H1 (cell line): ENCODE results near the gene C18orf63. TPM values are rescaled to one million over a fixed set of nuclear protein-coding genes. Genes with fewer than 3 reads are reported as not detected.

Source experiments
- CTCF ChIA-PET: fragments of 300-600 bp; sonication (Branson Sonifier 250); formaldehyde crosslinking; loops from one replicate; lab custom pipeline; 2021; ENCODE audit not compliant: partially characterized antibody; lab: Charles Lee
- POLR2A ChIA-PET: fragments of 300-600 bp; sonication (Branson Sonifier 250); formaldehyde crosslinking; loops from one replicate; lab custom pipeline; 2021; ENCODE audit warnings: inconsistent platforms; ENCODE audit not compliant: partially characterized antibody; lab: Charles Lee
- DNase-seq, 2 experiments: peaks; one replicate each; pipeline versions ENCODE4 v3.0.0 to v3.0.0-alpha.2; 2010 to 2022; ENCODE audit warnings: low spot score in 2 of 2, low read depth in 1 of 2, mixed read lengths in 1 of 2
- FAIRE-seq: peaks from 2 replicates; lab custom pipeline; 2011; peaks lifted over from hg19 to GRCh38; lab: Jason Lieb, UNC
- H2AFZ ChIP-seq: 2 replicates; pipeline ENCODE4 v1.8.1; 2012; ENCODE audit warnings: low read length, inconsistent platforms
- H2AK5ac ChIP-seq: 2 replicates; pipeline ENCODE4 v1.6.1; 2013; ENCODE audit warnings: low read depth, low read length
- H2BK120ac ChIP-seq: replicated peaks from 2 replicates; pipeline ENCODE3; 2013; ENCODE audit warnings: low read depth, low read length, inconsistent platforms
- H2BK12ac ChIP-seq: 2 replicates; pipeline ENCODE4 v1.6.1; 2013; ENCODE audit warnings: low read depth, low read length
- H2BK15ac ChIP-seq: 2 replicates; pipeline ENCODE4 v1.6.1; 2013; ENCODE audit warnings: low read length
- H2BK20ac ChIP-seq: 2 replicates; pipeline ENCODE4 v1.6.1; 2013; ENCODE audit warnings: low read length
- H2BK5ac ChIP-seq: 2 replicates; pipeline ENCODE4 v1.6.1; 2013; ENCODE audit warnings: low read depth, low read length
- H3K14ac ChIP-seq: 2 replicates; pipeline ENCODE4 v1.6.1; 2013; ENCODE audit warnings: inconsistent platforms; ENCODE audit not compliant: insufficient read length
- H3K18ac ChIP-seq: 2 replicates; pipeline ENCODE4 v1.6.1; 2013; ENCODE audit warnings: low read length; ENCODE audit errors: extremely low read depth
- H3K23ac ChIP-seq: 2 replicates; pipeline ENCODE4 v1.6.1; 2013; ENCODE audit warnings: inconsistent platforms; ENCODE audit not compliant: insufficient read length
- H3K23me2 ChIP-seq: 2 replicates; pipeline ENCODE4 v1.6.1; 2013; ENCODE audit warnings: low read depth, low read length
- H3K27ac ChIP-seq: 2 replicates; pipeline ENCODE4 v1.6.1; 2011; ENCODE audit warnings: low read depth, low read length, inconsistent platforms
- H3K27me3 ChIP-seq, 4 experiments: replicated peaks in 1 of 4; 1 replicate in 1 of 4; 2 replicates in 3 of 4; pipeline versions ENCODE4 v1.6.1 to v1.8.1; 2011 to 2013; ENCODE audit warnings: low read length in 3 of 4, mild to moderate bottlenecking in 3 of 4, inconsistent platforms in 2 of 4, mixed read lengths in 2 of 4, moderate library complexity in 1 of 4; ENCODE audit not compliant: control insufficient read depth in 3 of 4, insufficient read depth in 3 of 4; ENCODE audit errors: extremely low read depth in 1 of 4
- H3K36me3 ChIP-seq, 4 experiments: 2 replicates each; pipeline versions ENCODE4 v1.6.1 to v1.8.1; 2011 to 2013; ENCODE audit warnings: mild to moderate bottlenecking in 4 of 4, low read length in 3 of 4, moderate library complexity in 2 of 4, control low read depth in 1 of 4, inconsistent platforms in 1 of 4; ENCODE audit not compliant: insufficient read depth in 4 of 4, control insufficient read depth in 2 of 4
- H3K4ac ChIP-seq: replicated peaks from 2 replicates; pipeline ENCODE3; 2013; ENCODE audit warnings: low read length, low read depth, mixed read lengths, inconsistent platforms; ENCODE audit not compliant: insufficient read length
- H3K4me1 ChIP-seq, 4 experiments: replicated peaks in 1 of 4; 1 replicate in 1 of 4; 2 replicates in 3 of 4; pipeline versions ENCODE4 v1.6.1 to v1.8.1; 2011 to 2013; ENCODE audit warnings: low read length in 3 of 4, inconsistent platforms in 2 of 4, mixed read lengths in 1 of 4; ENCODE audit not compliant: insufficient read depth in 4 of 4, control insufficient read depth in 3 of 4
- H3K4me2 ChIP-seq, 2 experiments: 2 replicates each; pipeline versions ENCODE4 v1.6.1 to v1.8.1; 2011 to 2013; ENCODE audit warnings: low read depth in 2 of 2, low read length in 2 of 2, control low read depth in 1 of 2, inconsistent platforms in 1 of 2, mild to moderate bottlenecking in 1 of 2; ENCODE audit not compliant: insufficient read depth in 1 of 2
- H3K4me3 ChIP-seq, 4 experiments: fragments of 200-600, 300-600 bp in 1 of 4; sonication (generic), shearing (Covaris generic), sonication (Bioruptor Twin) in 1 of 4; 2 replicates each; pipeline versions ENCODE4 v1.5.1 to v1.8.1; 2011 to 2016; ENCODE audit warnings: low read length in 4 of 4, low read depth in 3 of 4, control low read depth in 2 of 4, inconsistent platforms in 2 of 4, mild to moderate bottlenecking in 2 of 4, mixed read lengths in 1 of 4, moderate library complexity in 1 of 4; ENCODE audit not compliant: insufficient read depth in 2 of 4; ENCODE audit errors: extremely low read depth in 1 of 4
- H3K56ac ChIP-seq: replicated peaks from 2 replicates; pipeline ENCODE3; 2013; ENCODE audit warnings: low read depth, mild to moderate bottlenecking, mixed read lengths, low read length, inconsistent platforms; ENCODE audit not compliant: insufficient read length
- H3K79me1 ChIP-seq: 2 replicates; pipeline ENCODE4 v1.6.1; 2013; ENCODE audit warnings: low read depth, low read length, control low read depth
- H3K79me2 ChIP-seq, 2 experiments: 2 replicates each; pipeline versions ENCODE4 v1.6.1 to v1.8.1; 2012 to 2013; ENCODE audit warnings: low read length in 2 of 2, mild to moderate bottlenecking in 2 of 2, inconsistent platforms in 1 of 2; ENCODE audit not compliant: insufficient read depth in 2 of 2, control insufficient read depth in 1 of 2
- H3K9ac ChIP-seq, 4 experiments: replicated peaks in 1 of 4; 1 replicate in 1 of 4; 2 replicates in 3 of 4; pipeline versions ENCODE4 v1.6.1 to v1.8.1; 2011 to 2013; ENCODE audit warnings: low read depth in 3 of 4, low read length in 3 of 4, control low read depth in 2 of 4, mild to moderate bottlenecking in 2 of 4, moderate library complexity in 2 of 4, inconsistent platforms in 1 of 4; ENCODE audit errors: extremely low read depth in 1 of 4
- H3K9me3 ChIP-seq, 2 experiments: 2 replicates each; pipeline versions ENCODE4 v1.6.1 to v1.8.1; 2012 to 2013; ENCODE audit warnings: mild to moderate bottlenecking in 2 of 2, moderate library complexity in 2 of 2, control low read depth in 1 of 2, inconsistent platforms in 1 of 2, low read depth in 1 of 2, low read length in 1 of 2, mixed read lengths in 1 of 2; ENCODE audit not compliant: insufficient read depth in 2 of 2
- H4K20me1 ChIP-seq, 2 experiments: replicated peaks in 1 of 2; 2 replicates each; pipeline versions ENCODE3 to v1.8.1; 2011 to 2013; ENCODE audit warnings: inconsistent platforms in 2 of 2, low read length in 2 of 2, mild to moderate bottlenecking in 1 of 2; ENCODE audit not compliant: insufficient read depth in 2 of 2, control insufficient read depth in 1 of 2
- H4K5ac ChIP-seq: 2 replicates; pipeline ENCODE4 v1.6.1; 2013; ENCODE audit warnings: low read length, low read depth, mixed read lengths, inconsistent platforms; ENCODE audit not compliant: insufficient read length
- H4K8ac ChIP-seq: 2 replicates; pipeline ENCODE4 v1.8.0; 2013; ENCODE audit warnings: mild to moderate bottlenecking, moderate library complexity, low read length, inconsistent platforms; ENCODE audit not compliant: insufficient read depth; ENCODE audit errors: extremely low read depth
- H4K91ac ChIP-seq: replicated peaks from 2 replicates; pipeline ENCODE3; 2013; ENCODE audit warnings: low read length, mixed read lengths, inconsistent platforms; ENCODE audit not compliant: insufficient read length
- RBBP5 ChIP-seq: IDR thresholded peaks from 2 replicates; pipeline ENCODE4 v1.7.1; 2012; ENCODE audit warnings: low read depth, mild to moderate bottlenecking, inconsistent platforms, low read length, moderate library complexity, borderline replicate concordance
- TBP ChIP-seq: IDR thresholded peaks from 2 replicates; pipeline ENCODE4 v1.6.1; 2011; ENCODE audit warnings: low read depth, low read length, improper control_type of control experiment
- ZNF274 ChIP-seq: IDR thresholded peaks from 2 replicates; pipeline ENCODE4 v1.7.0; 2012; ENCODE audit warnings: low read length, borderline replicate concordance; ENCODE audit errors: extremely low read depth
- WGBS, 2 experiments: shearing (Covaris generic) in 1 of 2; methylation state at CpG; one replicate each; pipeline versions ENCODE4 v1.1.6 to v1.1.7; 2013 to 2015; ENCODE audit warnings: low lambda C conversion rate in 2 of 2, mixed read lengths in 2 of 2, inconsistent platforms in 1 of 2, low coverage in 1 of 2, missing lambda C conversion rate in 1 of 2; ENCODE audit not compliant: insufficient replicate concordance in 2 of 2, insufficient coverage in 1 of 2, insufficient read length in 1 of 2; ENCODE audit errors: extremely low coverage in 1 of 2, missing lambda C conversion rate in 1 of 2; 5-methylcytosine and 5-hydroxymethylcytosine counted together
- polyA plus RNA-seq, 7 experiments: library from polyadenylated mRNA; depleted of rRNA in 3 of 7; stranded (reverse) in 5 of 7; unstranded in 2 of 7; fragments of >200 nt in 5 of 7; fragments of 200-250 nt in 2 of 7; gene quantifications; 1 replicate in 5 of 7; 2 replicates in 1 of 7; 4 replicates in 1 of 7; pipeline versions ENCODE4 v1.2.1 to v1.2.3, GENCODE V29; 2011 to 2013; ENCODE audit warnings: missing spikeins in 2 of 7, mixed read lengths in 2 of 7
- total RNA-seq: library from RNA; stranded (reverse); fragmentation: NEBNext Ultra II Directional; extraction: Animal tissue kit (Norgen Biotek cat#: 25700); gene quantifications from 2 replicates; pipeline ENCODE4 v1.2.1, GENCODE V29; 2021

The C18orf63 gene
- total and polyA plus RNA-seq, 2 of the 8 experiments (the other 6 are each of a cell fraction or from before 2014, with no cell fraction given) = not detected

GRCh38 chr18:74395648-74396154, 80.1 kb downstream of the C18orf63 start:
- H2BK120ac ChIP-seq = no peak overlapping the region
- TF ChIP-seq ZNF274 (no peak), TBP (no peak), RBBP5 (no peak)
- TF ChIP-seq, all 59 proteins: peak for 0
- no peak overlapping the region for H3K4me2 ChIP-seq
- ChIA-PET POLR2A (no interaction called here), CTCF (no interaction called here)
- H2AFZ ChIP-seq = no peak overlapping the region; the same call in 1 of the 2 replicates
- no peaks in the 10 kb centered on the region for H3K27me3 ChIP-seq
- 86% methylated on average over 9 of the region's 9 CpGs; no CpG with 5 or more reads in 1 of the 2 experiments for WGBS, 2 experiments
- H2AK5ac ChIP-seq = no peak overlapping the region
- no peak overlapping the region for H3K18ac ChIP-seq
- no peaks in the 10 kb centered on the region for H3K9me3 ChIP-seq
- no peak overlapping the region for H3K4me3 ChIP-seq
- H2BK15ac ChIP-seq = no peak overlapping the region
- no peak overlapping the region for H4K91ac ChIP-seq
- H3K36me3 ChIP-seq = no peaks in the 10 kb centered on the region
- no peak overlapping the region for H3K9ac ChIP-seq
- no peak overlapping the region for H2BK5ac ChIP-seq
- no peak overlapping the region for H4K5ac ChIP-seq
- H3K14ac ChIP-seq = no peak overlapping the region
- FAIRE-seq (no peak), DNase-seq (no peak)
- H3K4ac ChIP-seq = no peak overlapping the region
- no peaks in the 10 kb centered on the region for H4K20me1 ChIP-seq
- no peaks in the 10 kb centered on the region; a peak in 1 of 7 replicates for H3K4me1 ChIP-seq
- H3K79me1 ChIP-seq = no peaks in the 10 kb centered on the region
- no peak overlapping the region for H4K8ac ChIP-seq
- H3K23me2 ChIP-seq = no peaks in the 10 kb centered on the region
- no peak overlapping the region for H2BK20ac ChIP-seq
- H3K23ac ChIP-seq = no peak overlapping the region
- H3K79me2 ChIP-seq = no peaks in the 10 kb centered on the region
- H3K27ac ChIP-seq = no peak overlapping the region
- no peak overlapping the region for H3K56ac ChIP-seq
- H2BK12ac ChIP-seq = 0 out of 2 replicates have a peak overlapping the region, but pooled peaks have one; percentile 39
